HG03460 (cell line): Measurements from ENCODE around the gene FPR2.
"Not testable (repeated sequence)": the region's sequence is repeated elsewhere in the genome, so short reads cannot be mapped to it uniquely, and the experiment has no call there.

Source experiments
- ATAC-seq: cut with Tn5 transposase; IDR thresholded peaks from one replicate; pipeline ENCODE4 v1.9.1; 2021; ENCODE audit not compliant: unreplicated experiment

The FPR2 gene

GRCh38 chr19:51760697-51761356 lies at the start of gene FPR2:
Gene FPR2 (plus strand): TSS chr19:51761180. CDS start chr19:51768659, 7,479 bp downstream.
- ATAC-seq, result no peak

- no peak for ATAC-seq
Measured at GRCh38 chr19:51711702-51712101, 49.3 kb upstream of the FPR2 start.

GRCh38 chr19:51712461-51713081 lies 48.4 kb upstream of the FPR2 start:
- no peak for ATAC-seq

- no peak for ATAC-seq
Measured at GRCh38 chr19:51713319-51714285, 47.4 kb upstream of the FPR2 start.

- ATAC-seq, result no peak
Measured at GRCh38 chr19:51714848-51715247, 46.1 kb upstream of the FPR2 start.

- ATAC-seq, result no peak
Measured at GRCh38 chr19:51715850-51716249, 45.1 kb upstream of the FPR2 start.

- ATAC-seq, result no peak
Measured at GRCh38 chr19:51716925-51717324, 44.1 kb upstream of the FPR2 start.

GRCh38 chr19:51719251-51719988 lies 41.6 kb upstream of the FPR2 start:
- ATAC-seq, result no peak

- ATAC-seq, result no peak
Measured at GRCh38 chr19:51721905-51722304, 39.1 kb upstream of the FPR2 start.

- ATAC-seq, result no peak
Measured at GRCh38 chr19:51722492-51722891, 38.5 kb upstream of the FPR2 start.

- no peak for ATAC-seq
Measured at GRCh38 chr19:51724543-51724942, 36.4 kb upstream of the FPR2 start.

GRCh38 chr19:51726049-51726448 lies 34.9 kb upstream of the FPR2 start:
- ATAC-seq, result no peak

GRCh38 chr19:51727349-51727880 lies 33.6 kb upstream of the FPR2 start:
- no peak for ATAC-seq

- no peak for ATAC-seq
Measured at GRCh38 chr19:51729781-51730180, 31.2 kb upstream of the FPR2 start.

GRCh38 chr19:51733742-51734522 lies 27.0 kb upstream of the FPR2 start:
- ATAC-seq, result no peak

GRCh38 chr19:51735759-51736449 lies 25.1 kb upstream of the FPR2 start:
- ATAC-seq, result no peak

- ATAC-seq, result no peak
Measured at GRCh38 chr19:51737389-51737788, 23.6 kb upstream of the FPR2 start.

GRCh38 chr19:51737924-51738323 lies 23.1 kb upstream of the FPR2 start:
- ATAC-seq, result no peak

- not testable (repeated sequence) for ATAC-seq
Measured at GRCh38 chr19:51738523-51738922, 22.5 kb upstream of the FPR2 start.
